Retinal pigment epithelial cell (primary cell): ENCODE measurements around the gene RFX1.
"Not testable (repeated sequence)": the region's sequence is repeated elsewhere in the genome, so short reads cannot be mapped to it uniquely, and the experiment has no call there.

ENCODE experiments used
- DNase-seq: peaks from one replicate; pipeline ENCODE4 v3.0.0-alpha.2; 2010; ENCODE audit warnings: low read depth
- H3K4me3 ChIP-seq: 2 replicates; pipeline ENCODE4 v1.5.1; 2011; ENCODE audit warnings: mild to moderate bottlenecking, low read length, control low read depth, moderate library complexity
- CTCF ChIP-seq: conservative IDR thresholded peaks from 2 replicates; pipeline ENCODE4 v1.5.1; 2011; ENCODE audit warnings: low read depth, low read length, control low read depth, inconsistent platforms

The RFX1 gene

GRCh38 chr19:13930402-13930801, 75.7 kb downstream of the RFX1 start:
- no peak overlapping the region for H3K4me3 ChIP-seq
- no peak for DNase-seq
- TF ChIP-seq CTCF: no peak

- TF ChIP-seq CTCF: no peak
- no peak overlapping the region for H3K4me3 ChIP-seq
- no peak for DNase-seq
Observed at GRCh38 chr19:13929956-13930355, 76.2 kb downstream of the RFX1 start.

DNA sequence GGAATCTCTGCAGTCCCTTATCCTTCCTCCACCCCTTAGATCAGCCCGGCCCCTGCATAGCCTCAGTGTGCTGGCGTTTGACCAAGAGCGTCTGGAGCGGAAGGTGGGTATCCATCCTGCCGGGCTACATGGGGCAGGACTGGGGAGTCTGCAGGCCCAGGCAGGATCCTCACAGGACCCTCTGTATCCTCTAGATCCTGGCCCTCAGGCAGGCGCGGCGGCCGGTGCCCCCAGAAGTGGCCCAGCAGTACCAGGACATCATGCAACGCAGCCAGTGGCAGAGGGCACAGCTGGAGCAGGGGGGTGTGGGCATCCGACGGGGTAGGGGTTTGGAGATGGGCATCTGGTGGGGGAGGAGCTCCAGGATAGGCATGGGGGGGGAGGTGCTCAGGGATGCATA, 76.8 kb downstream of the RFX1 start:
- H3K4me3 ChIP-seq: no peak overlapping the region
- DNase-seq: no peak
- no peak for TF ChIP-seq CTCF

GRCh38 chr19:13926715-13927114, 79.4 kb downstream of the RFX1 start:
- no peak for TF ChIP-seq CTCF
- no peak overlapping the region for H3K4me3 ChIP-seq
- no peak for DNase-seq

DNA sequence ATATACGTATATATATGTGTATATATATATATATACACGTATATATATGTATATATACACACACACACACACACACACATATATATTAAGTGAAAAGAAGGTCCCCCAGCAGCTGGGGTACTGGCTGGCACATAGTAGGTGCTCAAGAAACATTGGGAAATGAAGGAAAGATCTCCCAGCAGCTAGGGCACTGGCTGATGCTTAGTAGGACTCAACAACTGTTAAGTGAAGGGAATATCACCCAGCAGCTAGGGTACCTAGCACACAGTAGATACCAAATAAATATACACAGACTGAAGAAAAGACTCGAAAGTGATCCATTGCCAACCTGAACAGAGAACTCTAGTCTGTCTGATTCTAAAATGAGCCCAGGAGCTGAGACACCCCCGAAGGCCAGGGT, 80.1 kb downstream of the RFX1 start:
- DNase-seq: no peak
- H3K4me3 ChIP-seq: no peak overlapping the region
- TF ChIP-seq CTCF: no peak

DNA sequence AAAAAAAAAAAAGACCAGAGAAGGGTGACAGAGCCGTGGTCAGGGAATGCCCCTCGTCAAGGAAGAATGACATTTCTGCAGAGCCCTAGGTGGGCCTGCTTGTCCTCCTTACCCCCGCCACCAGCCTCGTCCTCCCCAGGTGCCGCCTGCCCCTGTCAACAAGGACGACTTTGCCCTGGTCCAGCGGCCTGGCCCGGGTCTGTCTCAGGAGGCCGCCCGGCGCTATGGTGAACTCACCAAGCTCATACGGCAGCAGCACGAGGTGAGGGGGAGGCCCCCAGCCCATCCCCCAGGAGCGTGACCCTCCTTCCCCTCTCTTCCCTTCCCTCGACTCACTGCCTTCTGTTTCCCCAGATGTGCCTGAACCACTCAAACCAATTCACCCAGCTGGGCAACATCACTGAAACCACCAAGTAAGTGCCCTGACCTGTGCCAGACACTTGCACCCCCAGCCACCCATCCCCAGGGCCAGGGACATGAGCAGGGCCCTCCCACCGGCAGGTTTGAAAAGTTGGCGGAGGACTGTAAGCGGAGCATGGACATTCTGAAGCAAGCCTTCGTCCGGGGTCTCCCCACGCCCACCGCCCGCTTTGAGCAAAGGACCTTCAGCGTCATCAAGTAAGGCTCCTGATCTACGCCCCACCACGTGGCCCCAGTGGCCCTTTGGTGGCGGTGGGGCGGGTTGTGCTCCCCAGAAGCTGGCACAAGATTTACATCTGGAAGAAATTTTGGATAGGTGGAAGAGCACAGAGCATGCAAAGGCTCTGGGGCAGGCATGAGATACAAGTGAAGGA, 82.7 kb downstream of the RFX1 start:
- TF ChIP-seq CTCF: no peak
- no peak for DNase-seq
- H3K4me3 ChIP-seq: no peak overlapping the region

DNA sequence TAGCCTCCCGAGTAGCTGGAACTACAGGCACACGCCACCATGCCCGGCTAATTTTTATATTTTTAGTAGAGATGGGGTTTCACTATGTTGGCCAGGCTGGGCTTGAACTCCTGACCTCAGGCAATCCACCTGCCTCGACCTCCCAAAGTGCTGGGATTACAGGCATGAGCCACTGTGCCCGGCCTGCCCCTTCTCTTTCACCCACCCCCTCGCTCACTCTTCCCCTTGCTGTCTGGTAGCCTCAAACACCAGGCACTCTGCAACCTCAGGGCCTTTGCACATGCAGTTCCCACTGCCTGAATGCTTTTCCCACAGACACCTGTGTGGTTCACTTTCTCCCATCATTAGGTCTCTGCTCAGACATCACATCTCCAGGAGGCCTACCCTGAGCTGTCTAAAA, 84.0 kb downstream of the RFX1 start:
- not testable (repeated sequence) for DNase-seq, H3K4me3 ChIP-seq
